K562 (cell line): ENCODE data around the gene TLCD1. TPM values are rescaled to one million over a fixed set of nuclear protein-coding genes. Genes with fewer than 3 reads are reported as not detected.

Source experiments
- ATF7 ChIP-seq: fragments of 450-650 bp; IDR thresholded peaks from 2 replicates; pipeline ENCODE4 v1.7.1; 2014; ENCODE audit warnings: mild to moderate bottlenecking, moderate library complexity
- BHLHE40 ChIP-seq: IDR thresholded peaks from 2 replicates; pipeline ENCODE4 v1.6.1; 2011; ENCODE audit warnings: low read length, improper control_type of control experiment
- CEBPZ ChIP-seq: fragments of 150-350 bp; IDR thresholded peaks from 2 replicates; pipeline ENCODE4 v1.6.1; 2014; ENCODE audit warnings: low read depth, mild to moderate bottlenecking, low read length, borderline replicate concordance
- E2F1 ChIP-seq: sonication (generic); formaldehyde crosslinking; IDR thresholded peaks from 2 replicates; pipeline ENCODE4 v1.8.1; 2023; ENCODE audit warnings: mild to moderate bottlenecking, missing genetic modification reagents, moderate library complexity
- ESRRA ChIP-seq: fragments of 450-650 bp; IDR thresholded peaks from 2 replicates; pipeline ENCODE4 v1.6.1; 2014; ENCODE audit warnings: low read depth, mild to moderate bottlenecking, moderate library complexity, borderline replicate concordance
- JUN ChIP-seq, 2 experiments: sonication (generic) in 1 of 2; formaldehyde crosslinking in 1 of 2; IDR thresholded peaks; 2 replicates each; pipeline versions ENCODE4 v1.6.1 to v1.8.0; 2012 to 2022; ENCODE audit warnings: borderline replicate concordance in 2 of 2, mild to moderate bottlenecking in 2 of 2, improper control_type of control experiment in 1 of 2, low read depth in 1 of 2, low read length in 1 of 2, missing genetic modification reagents in 1 of 2
- KAT8 ChIP-seq: fragments of 450-650 bp; IDR thresholded peaks from 2 replicates; pipeline ENCODE4 v1.6.1; 2016; ENCODE audit warnings: low read depth, mild to moderate bottlenecking
- LEF1 ChIP-seq: fragments of 450-650 bp; IDR thresholded peaks from 2 replicates; pipeline ENCODE4 v1.6.1; 2016; ENCODE audit warnings: mild to moderate bottlenecking
- MEIS2 ChIP-seq: fragments of 450-650 bp; IDR thresholded peaks from 2 replicates; pipeline ENCODE4 v1.6.1; 2014; ENCODE audit warnings: mild to moderate bottlenecking; ENCODE audit not compliant: partially characterized antibody
- PHF20 ChIP-seq: fragments of 450-650 bp; IDR thresholded peaks from 2 replicates; pipeline ENCODE4 v1.6.1; 2018; ENCODE audit not compliant: partially characterized antibody
- RBM17 ChIP-seq: fragments of 200-400 bp; formaldehyde crosslinking; IDR thresholded peaks from 2 replicates; pipeline ENCODE4 v1.6.1; 2017; ENCODE audit warnings: low read depth, mild to moderate bottlenecking, low read length, borderline replicate concordance
- RFX7 ChIP-seq: fragments of 250-450 bp; sonication (Bioruptor Pico); IDR thresholded peaks from 2 replicates; pipeline ENCODE4 v1.5.1; 2021; ENCODE audit warnings: mild to moderate bottlenecking
- SMARCB1 ChIP-seq: IDR thresholded peaks from 2 replicates; pipeline ENCODE4 v1.6.1; 2011; ENCODE audit warnings: improper control_type of control experiment, low read depth; ENCODE audit not compliant: insufficient read length
- SP1 ChIP-seq: sonication (generic); formaldehyde crosslinking; IDR thresholded peaks from 2 replicates; pipeline ENCODE4 v1.8.1; 2022; ENCODE audit warnings: mild to moderate bottlenecking, missing genetic modification reagents
- SRF ChIP-seq, 2 experiments: fragments of 250-450, 450-650 bp in 1 of 2; sonication (Bioruptor Pico) in 1 of 2; sonication (generic) in 1 of 2; formaldehyde crosslinking; IDR thresholded peaks; 2 replicates each; pipeline versions ENCODE4 v1.5.0 to v1.5.1; 2020 to 2022; ENCODE audit warnings: mild to moderate bottlenecking in 1 of 2, missing genetic modification reagents in 1 of 2
- TRIM28 ChIP-seq: fragments of 450-650 bp; IDR thresholded peaks from 2 replicates; pipeline ENCODE4 v1.6.1; 2017
- ZBTB12 ChIP-seq: fragments of 250-450 bp; sonication (Bioruptor Pico); IDR thresholded peaks from 2 replicates; pipeline ENCODE4 v1.4.0; 2020
- ZMIZ1 ChIP-seq, 2 experiments: fragments of 150-350 bp in 1 of 2; IDR thresholded peaks; 2 replicates each; pipeline ENCODE4 v1.6.1; 2012 to 2016; ENCODE audit warnings: low read depth in 2 of 2, low read length in 2 of 2, mild to moderate bottlenecking in 1 of 2, moderate library complexity in 1 of 2
- ZNF507 ChIP-seq: conservative IDR thresholded peaks from 2 replicates; pipeline ENCODE4 v1.6.1; 2017; ENCODE audit warnings: missing genetic modification characterization, missing compliant biosample characterization
- polyA plus RNA-seq, 8 experiments: library from polyadenylated mRNA; depleted of rRNA in 4 of 8; stranded (reverse) in 5 of 8; unstranded in 3 of 8; fragments of >200 nt; fragmentation: Nextera tagmentation in 2 of 8; fragmentation: Illumina TruSeq in 1 of 8; extraction: Ambion mirVana in 2 of 8; extraction: Trizol in 1 of 8; gene quantifications; 2 replicates each; pipeline versions ENCODE4 v1.2.1 to v1.2.3, GENCODE V29; 2011 to 2014; ENCODE audit warnings: inconsistent platforms in 1 of 8, missing spikeins in 1 of 8
- total RNA-seq, 7 experiments: library from RNA; depleted of rRNA in 6 of 7; stranded (reverse); fragments of >200 nt in 6 of 7; fragmentation: Illumina TruSeq in 2 of 7; extraction: Trizol in 2 of 7; gene quantifications; 2 replicates each; pipeline versions ENCODE4 v1.2.1 to v1.2.3, GENCODE V29; 2011 to 2021; ENCODE audit warnings: low replicate concordance in 1 of 7

Gene TLCD1
- total and polyA plus RNA-seq, 9 of the 15 experiments (the other 6 are each of a cell fraction or from before 2014, with no cell fraction given), result 6.8 to 37.7 (median 21.7) TPM

- no peak for TF ChIP-seq ZNF507 (tag)
- peak; percentile 41; the same call in 1 of the 2 replicates for TF ChIP-seq ATF7
- TF ChIP-seq E2F1 (CRISPR knock-in tag), result 0 out of 2 replicates have a peak, but pooled peaks have one; percentile 18
- TF ChIP-seq KAT8, result no peak
- no peak for TF ChIP-seq PHF20
- 0 out of 4 replicates have a peak, but pooled peaks of 1 of the 2 experiments have one; percentile 30 for TF ChIP-seq SRF (CRISPR knock-in tag; IDR thresholded peaks at IDR 0.05)
- TF ChIP-seq RBM17, result no peak
- TF ChIP-seq JUN (IDR thresholded peaks at IDR 0.05; ENCODE audit: borderline replicate concordance, low read depth, low read length), result peak; percentile 13; the same call in 1 of the 2 replicates
- TF ChIP-seq JUN (CRISPR knock-in tag; IDR thresholded peaks at IDR 0.05; ENCODE audit: borderline replicate concordance), result no peak
- TF ChIP-seq BHLHE40, result peak; percentile 95
- peak; percentile 77; the same call in 1 of the 2 replicates for TF ChIP-seq RFX7
- TF ChIP-seq ZBTB12, result no peak
- TF ChIP-seq SMARCB1, result no peak
- no peak; the same call in 1 of the 2 replicates for TF ChIP-seq TRIM28
- peak; percentile 47 for TF ChIP-seq ESRRA
- TF ChIP-seq CEBPZ, result no peak
- TF ChIP-seq SP1 (CRISPR knock-in tag), result peak; percentile 51
- no peak for TF ChIP-seq MEIS2
- TF ChIP-seq LEF1, result peak; percentile 16; the same call in 1 of the 2 replicates
- peak in 1 of 2 experiments; percentile 10; a peak in 1 of 4 replicates for TF ChIP-seq ZMIZ1 (IDR thresholded peaks at IDR 0.05; ENCODE audit: low read depth in 2 of 2, low read length in 2 of 2)
Measured at GRCh38 chr17:28725660-28726225, 290 bp downstream of the TLCD1 start (continued).
